NT2/D1 (cell line): ENCODE measurements around the gene CLEC16A.

Source experiments
- SUZ12 ChIP-seq: IDR thresholded peaks from 2 replicates; pipeline ENCODE4 v1.6.1; 2011; ENCODE audit not compliant: insufficient read length, insufficient read depth; ENCODE audit errors: extremely low read depth
- YY1 ChIP-seq: IDR thresholded peaks from 2 replicates; pipeline ENCODE4 v1.6.1; 2011; ENCODE audit not compliant: insufficient read length, insufficient read depth
- ZNF274 ChIP-seq: IDR thresholded peaks from 2 replicates; pipeline ENCODE4 v1.6.1; 2011; ENCODE audit warnings: mild to moderate bottlenecking, low read depth, low read length

DNA sequence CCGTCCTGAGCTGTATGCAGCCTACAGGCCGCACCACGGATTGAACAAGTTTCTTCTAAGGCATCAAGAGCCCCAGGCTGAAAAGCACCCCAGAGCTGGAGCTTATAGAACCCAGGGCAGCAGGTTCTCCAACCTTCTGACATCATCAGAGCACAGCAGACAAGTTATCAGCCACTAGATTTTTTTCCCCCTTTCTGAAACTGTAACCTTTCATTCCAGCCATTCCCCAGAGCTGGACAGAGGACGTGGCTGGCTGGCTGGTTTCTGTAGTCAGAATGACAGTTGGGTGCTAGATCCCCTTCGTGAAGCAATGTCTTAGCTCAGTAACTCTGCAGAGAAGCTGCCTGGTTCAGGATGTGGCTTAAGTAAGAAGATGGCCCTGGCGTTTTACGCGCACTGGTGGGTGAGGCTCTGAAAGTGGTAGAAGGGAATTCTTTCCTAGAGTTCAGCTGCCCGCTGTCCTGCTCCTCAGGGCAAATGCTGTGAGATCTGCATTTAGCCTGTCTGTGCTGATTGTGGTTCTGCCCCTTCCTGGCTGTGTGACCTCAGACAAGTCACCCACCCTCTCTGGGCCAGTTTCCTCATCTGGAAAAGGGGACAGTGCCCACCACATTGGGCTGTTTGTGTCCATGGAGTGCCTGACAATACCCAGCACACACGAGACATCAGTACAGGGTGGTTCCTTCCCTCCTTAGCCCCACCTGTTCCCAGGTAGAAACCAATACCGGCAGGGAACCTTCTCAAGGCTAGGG is 11.2 kb upstream of the CLEC16A start:
- TF ChIP-seq YY1 = no peak
- no peak for TF ChIP-seq ZNF274
- TF ChIP-seq SUZ12 = no peak
